ENCODE results near the gene MYH9.

Gene MYH9

GRCh38 chr22:36366291-36366708, 21.5 kb downstream of the MYH9 start:
- FAIRE-seq, result no peak

- FAIRE-seq, result no peak
Observed at GRCh38 chr22:36365020-36365411, 22.8 kb downstream of the MYH9 start.

- no peak for FAIRE-seq
Observed at GRCh38 chr22:36364255-36365019, 23.3 kb downstream of the MYH9 start.

GRCh38 chr22:36363349-36363981, 24.3 kb downstream of the MYH9 start:
- FAIRE-seq, result no peak

- FAIRE-seq, result no peak
Observed at GRCh38 chr22:36362932-36363331, 24.8 kb downstream of the MYH9 start.

- FAIRE-seq, result no peak
Observed at GRCh38 chr22:36362075-36362474, 25.7 kb downstream of the MYH9 start.

- no peak for FAIRE-seq
Observed at GRCh38 chr22:36360871-36361383, 26.8 kb downstream of the MYH9 start.

GRCh38 chr22:36360011-36360410, 27.8 kb downstream of the MYH9 start:
- no peak for FAIRE-seq

- FAIRE-seq, result no peak
Observed at GRCh38 chr22:36359470-36359996, 28.2 kb downstream of the MYH9 start.

- no peak for FAIRE-seq
Observed at GRCh38 chr22:36358533-36359469, 29.0 kb downstream of the MYH9 start.

GRCh38 chr22:36356708-36357624, 30.8 kb downstream of the MYH9 start:
- no peak for FAIRE-seq

- no peak for FAIRE-seq
Observed at GRCh38 chr22:36355894-36356293, 31.9 kb downstream of the MYH9 start.

GRCh38 chr22:36355362-36355761, 32.4 kb downstream of the MYH9 start:
- FAIRE-seq, result no peak

GRCh38 chr22:36352803-36353507, 34.8 kb downstream of the MYH9 start:
- no peak for FAIRE-seq

GRCh38 chr22:36351921-36352802, 35.6 kb downstream of the MYH9 start:
- FAIRE-seq, result no peak

GRCh38 chr22:36350751-36351594, 36.8 kb downstream of the MYH9 start:
- FAIRE-seq, result no peak

GRCh38 chr22:36349726-36350125, 38.0 kb downstream of the MYH9 start:
- no peak for FAIRE-seq

- no peak for FAIRE-seq
Observed at GRCh38 chr22:36348760-36349159, 39.0 kb downstream of the MYH9 start.

GRCh38 chr22:36347094-36347493, 40.7 kb downstream of the MYH9 start:
- no peak for FAIRE-seq
